Measurements from ENCODE around the gene SNX19. TPM values are rescaled to one million over a fixed set of nuclear protein-coding genes. Genes with fewer than 3 reads are reported as not detected.
"Not testable (repeated sequence)": the region's sequence is repeated elsewhere in the genome, so short reads cannot be mapped to it uniquely, and the experiment has no call there.

The SNX19 gene
- total and polyA plus RNA-seq, 4 donors = 17.5 to 71.9 (median 40.5) TPM

- intact Hi-C loops (cut with DNase I) = loop anchor here in 1 of 2 donors (2.0 kb wide), 1 partner anchor 29 kb away; no protein-coding TSS in a partner anchor
- Histone ChIP-seq H3K27ac (ENCODE audit: low read depth in 1 of 2, low read length in 2 of 2) (peak overlapping the region; percentile 30 to 99), H3K4me3 (ENCODE audit: low read length in 2 of 2) (no peak overlapping the region), H3K36me3 (ENCODE audit: control insufficient read depth in 1 of 2, insufficient read depth in 2 of 2, low read length in 1 of 2) (no peaks in the 10 kb centered on the region), H3K4me1 (ENCODE audit: control insufficient read depth in 1 of 2, insufficient read depth in 2 of 2, low read length in 2 of 2) (peaks cover 0 to 6% of the 10 kb centered on the region in 2 donors), H3K9me3 (ENCODE audit: control insufficient read depth, low read length) (no peaks in the 10 kb centered on the region), H3K27me3 (ENCODE audit: control insufficient read depth in 1 of 2, insufficient read depth in 2 of 2, low read length in 1 of 2) (no peaks in the 10 kb centered on the region)
- 22 to 25% methylated on average over 7 of the region's 7 CpGs for WGBS, 2 donors
- no peak for ATAC-seq (ENCODE audit: low FRiP score)
- no peak for DNase-seq
These were observed 50.5 kb downstream of the SNX19 start for GRCh38 chr11:130865774-130866114.

DNA sequence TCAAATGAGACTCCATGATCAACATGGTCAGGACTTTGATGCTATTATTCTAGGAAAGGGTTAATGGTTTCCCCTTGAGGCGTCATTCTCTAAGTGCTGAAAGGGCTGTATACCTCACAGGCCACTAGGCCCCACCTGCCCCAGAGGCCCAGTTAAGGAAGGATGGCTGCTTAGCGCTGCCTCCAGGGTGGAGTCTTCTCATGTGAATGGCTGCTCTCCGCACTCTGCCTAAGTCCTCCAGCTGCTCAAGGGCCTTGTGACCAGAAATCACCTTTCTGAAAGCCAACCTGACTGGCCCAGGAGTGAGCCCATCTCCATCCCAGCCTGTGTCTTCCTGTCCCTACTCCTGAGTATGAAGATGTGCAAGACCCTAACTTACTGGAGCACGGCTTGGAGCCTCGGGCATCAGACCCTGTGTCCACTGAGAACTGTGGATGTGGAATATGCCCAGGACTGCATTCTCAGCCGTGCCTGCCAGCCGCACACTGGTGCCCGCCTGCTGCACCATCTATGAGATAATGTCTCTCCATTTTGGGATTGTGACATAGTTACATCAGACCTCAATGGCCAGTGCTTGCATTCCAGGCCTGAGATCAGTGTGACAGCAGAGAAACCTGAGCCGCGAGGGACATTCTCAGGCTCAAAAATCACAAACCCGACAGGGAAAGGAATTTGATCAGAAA, 51.0 kb downstream of the SNX19 start:
- H3K4me3 ChIP-seq (ENCODE audit: low read length in 2 of 2) = no peak overlapping the region
- H3K36me3 ChIP-seq (ENCODE audit: control insufficient read depth in 1 of 2, insufficient read depth in 2 of 2, low read length in 1 of 2) = no peaks in the 10 kb centered on the region
- peaks cover 0 to 6% of the 10 kb centered on the region in 2 donors for H3K4me1 ChIP-seq (ENCODE audit: control insufficient read depth in 1 of 2, insufficient read depth in 2 of 2, low read length in 2 of 2)
- no peaks in the 10 kb centered on the region for H3K27me3 ChIP-seq (ENCODE audit: control insufficient read depth in 1 of 2, insufficient read depth in 2 of 2, low read length in 1 of 2)
- no peaks in the 10 kb centered on the region for H3K9me3 ChIP-seq (ENCODE audit: control insufficient read depth, low read length)
- DNase-seq (peak; percentile 72 to 85), ATAC-seq (ENCODE audit: low FRiP score) (peak; percentile 79)
- 16 to 18% methylated on average over 11 of the region's 11 CpGs for WGBS, 2 donors
- peak overlapping the region; percentile 30 to 99 for H3K27ac ChIP-seq (ENCODE audit: low read depth in 1 of 2, low read length in 2 of 2)
- intact Hi-C loops (cut with DNase I) = loop anchor here in 1 of 2 donors (2.0 kb wide), 1 partner anchor 30 kb away; no protein-coding TSS in a partner anchor

DNA sequence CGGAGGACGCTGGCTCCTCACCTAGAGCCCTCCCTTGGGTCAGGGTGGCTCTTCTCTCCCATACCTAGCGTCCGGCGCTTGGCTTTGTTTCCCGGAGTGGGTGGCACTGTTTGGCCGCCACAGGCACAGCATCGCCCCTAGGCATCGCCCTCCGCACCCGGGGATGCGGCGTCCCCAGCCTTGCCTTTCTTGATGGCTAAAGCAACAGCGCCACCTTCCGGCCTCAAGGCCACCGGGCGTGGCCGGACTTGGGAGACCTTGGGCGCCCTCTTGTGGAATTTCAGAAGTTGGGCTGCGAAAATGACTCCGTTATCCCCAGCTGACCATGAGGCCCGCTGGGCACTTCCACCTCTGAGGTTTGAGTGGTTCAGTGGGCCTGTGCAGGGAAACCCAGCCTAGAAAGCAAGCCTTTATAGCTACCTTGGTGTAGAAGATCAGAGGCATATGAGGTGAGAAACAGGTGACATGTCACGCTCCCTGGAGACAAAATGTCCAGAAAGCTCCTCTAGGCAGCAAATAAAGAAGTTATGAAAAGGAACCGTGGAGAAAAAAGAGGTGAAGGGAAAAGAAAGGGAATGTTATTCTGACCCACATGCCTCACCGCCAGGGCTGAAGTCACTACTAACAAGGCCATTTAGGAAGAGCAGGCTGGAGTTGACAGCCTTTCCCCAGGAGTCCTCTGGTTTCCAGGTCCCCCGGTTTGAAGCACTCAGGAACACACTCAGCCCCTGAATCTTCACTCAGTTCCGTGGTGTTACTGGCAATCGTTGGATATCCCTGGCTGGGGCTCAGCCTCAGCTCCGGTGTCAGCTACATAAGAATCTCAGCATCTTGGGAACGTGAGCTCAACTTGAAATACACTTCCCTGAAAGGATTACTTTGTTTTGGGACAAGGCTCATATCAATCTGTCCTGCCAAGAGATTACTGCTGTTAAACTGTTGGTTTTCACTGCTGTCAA, 54.1 kb downstream of the SNX19 start:
- ATAC-seq (ENCODE audit: low FRiP score) (peak; percentile 92), DNase-seq (peak; percentile 94 to 98)
- 7% methylated on average over 30 of the region's 30 CpGs for WGBS, 2 donors
- intact Hi-C loops (cut with DNase I) = loop anchor here in 1 of 2 donors (1.0 kb wide), 2 partner anchors 32 to 428 kb away; no protein-coding TSS in a partner anchor
- Histone ChIP-seq H3K27me3 (ENCODE audit: control insufficient read depth in 1 of 2, insufficient read depth in 2 of 2, low read length in 1 of 2) (no peaks in the 10 kb centered on the region), H3K4me3 (ENCODE audit: low read length in 2 of 2) (no peak overlapping the region), H3K27ac (ENCODE audit: low read depth in 1 of 2, low read length in 2 of 2) (peak overlapping the region; percentile 10 to 74), H3K36me3 (ENCODE audit: control insufficient read depth in 1 of 2, insufficient read depth in 2 of 2, low read length in 1 of 2) (no peaks in the 10 kb centered on the region), H3K4me1 (ENCODE audit: control insufficient read depth in 1 of 2, insufficient read depth in 2 of 2, low read length in 2 of 2) (peaks cover 0 to 6% of the 10 kb centered on the region in 2 donors), H3K9me3 (ENCODE audit: control insufficient read depth, low read length) (no peaks in the 10 kb centered on the region)

GRCh38 chr11:130861283-130861682, 55.0 kb downstream of the SNX19 start:
- Histone ChIP-seq H3K9me3 (ENCODE audit: control insufficient read depth, low read length) (no peaks in the 10 kb centered on the region), H3K36me3 (ENCODE audit: control insufficient read depth in 1 of 2, insufficient read depth in 2 of 2, low read length in 1 of 2) (no peaks in the 10 kb centered on the region), H3K27ac (ENCODE audit: low read depth in 1 of 2, low read length in 2 of 2) (no peak overlapping the region), H3K4me3 (ENCODE audit: low read length in 2 of 2) (no peak overlapping the region), H3K27me3 (ENCODE audit: control insufficient read depth in 1 of 2, insufficient read depth in 2 of 2, low read length in 1 of 2) (no peaks in the 10 kb centered on the region), H3K4me1 (ENCODE audit: control insufficient read depth in 1 of 2, insufficient read depth in 2 of 2, low read length in 2 of 2) (peaks cover 0 to 6% of the 10 kb centered on the region in 2 donors)
- WGBS, 2 donors = 88 to 89% methylated on average over 14 of the region's 14 CpGs
- no peak for ATAC-seq (ENCODE audit: low FRiP score)
- intact Hi-C loops (cut with DNase I) = no loop called here
- no peak for DNase-seq

DNA sequence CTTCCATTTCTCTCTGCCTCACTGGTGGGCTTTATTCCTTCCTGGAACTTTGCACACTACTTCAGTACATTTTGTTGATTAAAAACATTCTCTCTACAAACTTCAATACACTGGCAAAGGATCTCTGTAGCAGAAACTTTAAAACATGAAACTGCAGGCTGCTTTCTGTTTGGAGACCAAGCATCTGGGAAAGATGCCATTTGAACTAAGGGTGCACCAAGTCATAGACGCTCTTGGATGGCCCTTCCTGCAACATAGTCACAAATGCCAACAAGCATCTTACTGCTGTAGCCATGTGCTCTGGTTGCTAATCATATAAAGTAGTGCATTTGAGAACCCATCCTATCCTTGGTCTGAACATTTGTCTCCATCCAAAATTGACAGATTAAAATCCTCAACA, 56.4 kb downstream of the SNX19 start:
- H3K27ac ChIP-seq (ENCODE audit: low read depth in 1 of 2, low read length in 2 of 2) = no peak overlapping the region
- H3K27me3 ChIP-seq (ENCODE audit: control insufficient read depth in 1 of 2, insufficient read depth in 2 of 2, low read length in 1 of 2) = no peaks in the 10 kb centered on the region
- intact Hi-C loops (cut with DNase I) = loop anchor here in 1 of 2 donors (1.0 kb wide), 1 partner anchor 425 kb away; no protein-coding TSS in a partner anchor
- H3K36me3 ChIP-seq (ENCODE audit: control insufficient read depth in 1 of 2, insufficient read depth in 2 of 2, low read length in 1 of 2) = no peaks in the 10 kb centered on the region
- WGBS, 2 donors = 0 to 7% methylated on average over 1 of the region's 1 CpG
- peaks cover 0 to 3% of the 10 kb centered on the region in 2 donors for H3K4me1 ChIP-seq (ENCODE audit: control insufficient read depth in 1 of 2, insufficient read depth in 2 of 2, low read length in 2 of 2)
- ATAC-seq (ENCODE audit: low FRiP score) (no peak), DNase-seq (no peak)
- no peak overlapping the region for H3K4me3 ChIP-seq (ENCODE audit: low read length in 2 of 2)
- no peaks in the 10 kb centered on the region for H3K9me3 ChIP-seq (ENCODE audit: control insufficient read depth, low read length)

DNA sequence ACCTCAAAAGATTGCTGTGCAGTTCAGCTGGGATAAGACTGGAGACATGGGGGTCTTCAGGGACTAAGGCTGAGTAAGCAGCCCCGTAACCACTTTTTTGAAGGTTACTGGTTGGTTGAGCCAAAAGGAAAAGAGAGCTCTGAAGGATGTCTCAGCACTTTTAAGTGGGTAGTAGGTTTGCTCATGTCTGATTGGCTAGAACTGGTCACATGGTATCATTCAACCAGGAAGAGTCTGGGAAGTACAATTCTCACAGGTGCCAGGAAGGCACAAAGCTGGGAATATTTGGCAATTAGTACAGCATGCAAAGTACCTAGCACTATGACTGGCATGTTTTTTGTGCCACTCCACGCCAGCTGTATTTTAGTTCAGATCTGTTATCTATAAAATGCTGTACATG, 58.1 kb downstream of the SNX19 start:
- no peak for ATAC-seq (ENCODE audit: low FRiP score)
- H3K27me3 ChIP-seq (ENCODE audit: control insufficient read depth in 1 of 2, insufficient read depth in 2 of 2, low read length in 1 of 2) = no peaks in the 10 kb centered on the region
- intact Hi-C loops (cut with DNase I) = no loop called here
- H3K27ac ChIP-seq (ENCODE audit: low read depth in 1 of 2, low read length in 2 of 2) = no peak overlapping the region
- H3K4me1 ChIP-seq (ENCODE audit: control insufficient read depth in 1 of 2, insufficient read depth in 2 of 2, low read length in 2 of 2) = peaks cover 0 to 3% of the 10 kb centered on the region in 2 donors
- no peak overlapping the region for H3K4me3 ChIP-seq (ENCODE audit: low read length in 2 of 2)
- 93 to 94% methylated on average over 2 of the region's 2 CpGs for WGBS, 2 donors
- no peak for DNase-seq
- H3K9me3 ChIP-seq (ENCODE audit: control insufficient read depth, low read length) = no peaks in the 10 kb centered on the region
- no peaks in the 10 kb centered on the region for H3K36me3 ChIP-seq (ENCODE audit: control insufficient read depth in 1 of 2, insufficient read depth in 2 of 2, low read length in 1 of 2)

DNA sequence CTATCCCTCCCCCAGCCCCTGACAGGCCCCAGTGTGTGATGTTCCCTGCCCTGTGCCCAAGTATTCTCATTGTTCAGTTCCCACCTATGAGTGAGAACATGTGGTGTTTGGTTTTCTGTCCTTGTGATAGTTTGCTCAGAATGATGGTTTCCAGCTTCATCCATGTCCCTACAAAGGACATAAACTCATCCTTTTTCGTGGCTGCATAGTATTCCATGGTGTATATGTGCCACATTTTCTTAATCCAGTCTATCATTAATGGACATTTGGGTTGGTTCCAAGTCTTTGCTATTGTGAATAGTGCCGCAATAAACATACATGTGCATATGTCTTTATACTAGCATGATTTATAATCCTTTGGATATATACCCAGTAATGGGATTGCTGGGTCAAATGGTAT, 60.6 kb downstream of the SNX19 start:
- H3K4me1 ChIP-seq (ENCODE audit: control insufficient read depth in 1 of 2, insufficient read depth in 2 of 2, low read length in 2 of 2); H3K27ac ChIP-seq (ENCODE audit: low read depth in 1 of 2, low read length in 2 of 2); H3K9me3 ChIP-seq (ENCODE audit: control insufficient read depth, low read length); ATAC-seq (ENCODE audit: low FRiP score); H3K27me3 ChIP-seq (ENCODE audit: control insufficient read depth in 1 of 2, insufficient read depth in 2 of 2, low read length in 1 of 2); intact Hi-C loops (cut with DNase I); DNase-seq; H3K4me3 ChIP-seq (ENCODE audit: low read length in 2 of 2); H3K36me3 ChIP-seq (ENCODE audit: control insufficient read depth in 1 of 2, insufficient read depth in 2 of 2, low read length in 1 of 2): not testable (repeated sequence)
- WGBS, 2 donors = 90 to 96% methylated on average over 2 of the region's 2 CpGs

DNA sequence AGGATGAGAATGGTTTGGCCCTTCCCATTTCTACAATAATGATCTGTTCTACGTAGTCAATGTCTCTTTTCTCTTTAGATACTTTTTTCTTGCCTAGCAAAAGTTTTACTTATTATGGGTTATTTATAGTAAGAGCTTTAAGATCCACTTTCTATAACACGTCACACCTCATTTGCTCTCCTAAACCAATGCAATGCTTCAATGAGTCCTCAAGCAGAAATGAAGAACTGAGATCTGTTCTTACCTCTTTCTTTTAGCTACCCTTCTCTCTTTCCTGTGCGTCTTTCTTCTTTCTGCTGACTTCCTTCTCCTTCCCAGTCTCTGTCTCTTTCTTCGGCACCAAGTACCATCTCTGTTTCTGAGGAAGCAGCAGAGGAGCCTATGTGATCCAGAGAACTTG, 61.8 kb downstream of the SNX19 start:
- no peak for DNase-seq
- Histone ChIP-seq H3K4me3 (ENCODE audit: low read length in 2 of 2) (no peak overlapping the region), H3K27ac (ENCODE audit: low read depth in 1 of 2, low read length in 2 of 2) (no peak overlapping the region), H3K36me3 (ENCODE audit: control insufficient read depth in 1 of 2, insufficient read depth in 2 of 2, low read length in 1 of 2) (no peaks in the 10 kb centered on the region), H3K9me3 (ENCODE audit: control insufficient read depth, low read length) (no peaks in the 10 kb centered on the region), H3K27me3 (ENCODE audit: control insufficient read depth in 1 of 2, insufficient read depth in 2 of 2, low read length in 1 of 2) (peaks cover 0 to 1% of the 10 kb centered on the region in 2 donors), H3K4me1 (ENCODE audit: control insufficient read depth in 1 of 2, insufficient read depth in 2 of 2, low read length in 2 of 2) (peaks cover 0 to 2% of the 10 kb centered on the region in 2 donors)
- intact Hi-C loops (cut with DNase I) = no loop called here
- ATAC-seq (ENCODE audit: low FRiP score) = no peak
- 92 to 95% methylated on average over 4 of the region's 4 CpGs for WGBS, 2 donors

Measured in aorta (tissue), 5 donors.